ENCODE results near the gene TANGO6.

The TANGO6 gene

DNA sequence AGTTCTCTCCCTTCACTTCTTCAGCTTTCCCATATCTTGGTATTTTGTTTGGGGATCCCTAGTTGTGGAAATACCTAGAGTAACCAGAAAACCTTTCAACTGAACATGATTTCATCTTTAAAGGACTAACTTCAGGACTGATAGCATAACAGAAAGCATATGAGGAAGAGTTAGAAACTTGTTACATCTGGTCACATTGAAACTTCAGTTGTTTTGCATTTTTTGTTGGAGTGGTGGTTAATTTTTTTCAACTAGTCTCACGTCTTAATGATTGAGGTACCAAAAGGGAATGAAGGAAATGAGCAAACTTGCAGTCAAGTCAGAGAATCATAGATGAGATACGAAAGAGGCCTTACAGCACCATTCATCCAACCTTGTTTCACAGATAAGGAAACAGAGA is 49.6 kb downstream of the TANGO6 start:
- Histone ChIP-seq H3K27me3 (ENCODE audit: control insufficient read depth, insufficient read depth, low read length) (no peaks in the 10 kb centered on the region), H3K36me3 (ENCODE audit: control insufficient read depth, insufficient read depth, low read length) (no peaks in the 10 kb centered on the region), H3K9me3 (ENCODE audit: control insufficient read depth, low read length) (no peaks in the 10 kb centered on the region), H2AFZ (no peak overlapping the region), H3K4me3 (ENCODE audit: low read depth, low read length) (no peak overlapping the region), H3K4me1 (no peaks in the 10 kb centered on the region), H3K4me2 (ENCODE audit: low read length) (no peak overlapping the region), H3K27ac (no peak overlapping the region), H3K79me2 (no peaks in the 10 kb centered on the region), H3K9ac (no peak overlapping the region)
- TF ChIP-seq, protein P1, sequence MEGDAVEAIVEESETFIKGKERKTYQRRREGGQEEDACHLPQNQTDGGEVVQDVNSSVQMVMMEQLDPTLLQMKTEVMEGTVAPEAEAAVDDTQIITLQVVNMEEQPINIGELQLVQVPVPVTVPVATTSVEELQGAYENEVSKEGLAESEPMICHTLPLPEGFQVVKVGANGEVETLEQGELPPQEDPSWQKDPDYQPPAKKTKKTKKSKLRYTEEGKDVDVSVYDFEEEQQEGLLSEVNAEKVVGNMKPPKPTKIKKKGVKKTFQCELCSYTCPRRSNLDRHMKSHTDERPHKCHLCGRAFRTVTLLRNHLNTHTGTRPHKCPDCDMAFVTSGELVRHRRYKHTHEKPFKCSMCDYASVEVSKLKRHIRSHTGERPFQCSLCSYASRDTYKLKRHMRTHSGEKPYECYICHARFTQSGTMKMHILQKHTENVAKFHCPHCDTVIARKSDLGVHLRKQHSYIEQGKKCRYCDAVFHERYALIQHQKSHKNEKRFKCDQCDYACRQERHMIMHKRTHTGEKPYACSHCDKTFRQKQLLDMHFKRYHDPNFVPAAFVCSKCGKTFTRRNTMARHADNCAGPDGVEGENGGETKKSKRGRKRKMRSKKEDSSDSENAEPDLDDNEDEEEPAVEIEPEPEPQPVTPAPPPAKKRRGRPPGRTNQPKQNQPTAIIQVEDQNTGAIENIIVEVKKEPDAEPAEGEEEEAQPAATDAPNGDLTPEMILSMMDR (IDR thresholded peaks at IDR 0.05), result no peak

DNA sequence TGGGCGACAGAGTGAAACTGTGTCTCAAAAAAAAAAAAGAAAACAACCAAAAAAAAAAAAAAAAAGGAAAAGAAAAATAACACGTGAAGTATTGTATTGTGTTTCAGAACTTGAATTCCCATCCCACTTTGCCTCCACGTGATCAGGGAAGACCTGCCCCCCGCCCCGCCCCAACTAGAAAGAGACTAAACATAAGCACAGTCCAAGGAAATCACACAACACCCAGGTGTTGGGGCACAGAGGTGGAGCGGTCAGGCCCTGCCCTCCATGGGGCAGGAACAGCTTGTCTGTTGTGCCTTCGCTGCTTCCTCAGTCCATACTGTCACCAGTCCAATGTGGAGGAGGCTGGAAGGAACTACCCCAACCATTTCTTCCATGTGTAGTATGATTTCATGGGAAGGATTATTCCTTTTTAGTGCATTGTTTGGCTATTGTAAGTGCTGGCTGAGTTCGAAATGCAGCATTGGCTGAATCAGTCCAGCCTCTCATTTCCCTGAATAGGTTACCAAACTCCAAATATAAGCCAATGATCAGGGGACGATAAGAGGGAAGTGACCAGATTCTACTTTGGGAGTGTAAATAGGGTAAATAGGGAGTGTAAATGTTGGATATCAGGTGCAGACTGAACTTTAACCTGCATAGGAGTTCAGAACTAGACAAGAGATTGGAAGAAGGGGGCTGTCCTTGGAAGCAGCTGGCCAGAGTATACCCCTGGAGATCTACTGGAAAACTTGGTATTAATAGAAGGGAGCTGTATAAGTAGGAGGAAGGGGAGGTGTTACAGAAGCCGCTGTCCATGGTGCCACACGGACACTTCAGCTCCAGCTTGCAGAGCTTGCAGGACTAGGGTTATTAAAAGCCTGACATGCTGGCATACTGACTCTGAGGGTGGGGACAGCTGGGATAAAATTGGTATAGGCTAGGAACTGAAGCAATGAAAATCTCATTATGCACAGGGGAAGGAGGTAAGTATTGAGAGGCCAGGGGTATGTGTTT is 50.7 kb downstream of the TANGO6 start:
- H3K79me2 ChIP-seq, result no peaks in the 10 kb centered on the region
- H3K4me2 ChIP-seq (ENCODE audit: low read length), result no peak overlapping the region
- no peak overlapping the region for H2AFZ ChIP-seq
- no peak overlapping the region for H3K4me3 ChIP-seq (ENCODE audit: low read depth, low read length)
- no peak overlapping the region for H3K27ac ChIP-seq
- no peak overlapping the region for H3K9ac ChIP-seq
- no peaks in the 10 kb centered on the region for H3K27me3 ChIP-seq (ENCODE audit: control insufficient read depth, insufficient read depth, low read length)
- H3K4me1 ChIP-seq, result no peaks in the 10 kb centered on the region
- H3K36me3 ChIP-seq (ENCODE audit: control insufficient read depth, insufficient read depth, low read length), result no peaks in the 10 kb centered on the region
- TF ChIP-seq, protein P1 (IDR thresholded peaks at IDR 0.05), result no peak
- no peaks in the 10 kb centered on the region for H3K9me3 ChIP-seq (ENCODE audit: control insufficient read depth, low read length)

DNA sequence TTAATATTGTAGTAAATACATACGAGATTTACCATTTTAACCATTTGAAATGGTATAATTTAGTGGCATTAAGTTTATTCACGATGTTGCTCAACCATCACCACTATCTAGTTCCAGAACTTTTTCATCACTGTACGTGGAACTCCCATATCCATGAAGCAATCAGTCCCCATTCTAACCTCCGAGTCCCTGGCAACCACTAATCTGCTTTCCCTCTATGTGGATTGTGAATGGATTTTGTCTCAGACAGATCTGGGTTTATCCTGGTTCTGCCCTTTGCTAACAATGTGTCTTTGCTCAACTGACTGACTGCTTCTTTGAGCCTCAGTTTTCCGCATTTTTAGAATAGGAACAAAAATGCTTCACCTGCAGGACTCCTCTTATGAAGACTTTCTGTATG is 51.4 kb downstream of the TANGO6 start:
- no peaks in the 10 kb centered on the region for H3K4me1 ChIP-seq
- no peak overlapping the region for H3K4me2 ChIP-seq (ENCODE audit: low read length)
- H3K79me2 ChIP-seq, result no peaks in the 10 kb centered on the region
- H3K27me3 ChIP-seq (ENCODE audit: control insufficient read depth, insufficient read depth, low read length), result no peaks in the 10 kb centered on the region
- no peak overlapping the region for H2AFZ ChIP-seq
- no peaks in the 10 kb centered on the region for H3K9me3 ChIP-seq (ENCODE audit: control insufficient read depth, low read length)
- H3K4me3 ChIP-seq (ENCODE audit: low read depth, low read length), result no peak overlapping the region
- H3K36me3 ChIP-seq (ENCODE audit: control insufficient read depth, insufficient read depth, low read length), result no peaks in the 10 kb centered on the region
- H3K9ac ChIP-seq, result no peak overlapping the region
- no peak overlapping the region for H3K27ac ChIP-seq
- TF ChIP-seq, protein P1 (IDR thresholded peaks at IDR 0.05), result no peak

DNA sequence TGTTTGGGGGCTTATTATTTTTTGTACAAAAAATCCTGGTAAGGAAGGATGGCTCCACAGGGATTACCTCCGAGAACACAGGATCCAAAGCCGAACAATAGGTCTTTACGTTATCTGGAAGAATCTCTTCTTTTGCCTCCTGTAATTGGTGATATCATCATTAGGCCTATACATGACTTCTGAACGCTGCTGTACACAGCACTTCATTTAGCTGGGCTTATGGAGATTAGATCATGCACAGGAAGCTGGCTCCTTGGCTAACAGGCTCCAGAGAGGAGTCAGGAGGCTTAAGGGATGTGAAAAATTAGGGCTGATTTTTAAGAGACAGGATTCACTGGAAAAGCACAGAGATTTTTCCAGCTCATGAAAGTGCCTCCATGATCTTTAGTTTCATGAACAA is 54.7 kb downstream of the TANGO6 start:
- no peak overlapping the region for H3K27ac ChIP-seq
- no peaks in the 10 kb centered on the region for H3K79me2 ChIP-seq
- H3K4me2 ChIP-seq (ENCODE audit: low read length), result no peak overlapping the region
- H3K27me3 ChIP-seq (ENCODE audit: control insufficient read depth, insufficient read depth, low read length), result no peaks in the 10 kb centered on the region
- peaks cover 8% of the 10 kb centered on the region for H3K4me1 ChIP-seq
- TF ChIP-seq, protein P1 (IDR thresholded peaks at IDR 0.05), result no peak
- no peaks in the 10 kb centered on the region for H3K9me3 ChIP-seq (ENCODE audit: control insufficient read depth, low read length)
- no peaks in the 10 kb centered on the region for H3K36me3 ChIP-seq (ENCODE audit: control insufficient read depth, insufficient read depth, low read length)
- no peak overlapping the region for H2AFZ ChIP-seq
- no peak overlapping the region for H3K4me3 ChIP-seq (ENCODE audit: low read depth, low read length)
- no peak overlapping the region for H3K9ac ChIP-seq
